HepG2 (cell line): ENCODE results near the gene IL1R1. TPM values are rescaled to one million over a fixed set of nuclear protein-coding genes. Genes with fewer than 3 reads are reported as not detected.

ENCODE experiments used
- EP300 ChIP-seq, 3 experiments: sonication (generic) in 1 of 3; formaldehyde crosslinking in 1 of 3; IDR thresholded peaks; 2 replicates each; pipeline versions ENCODE4 v1.5.1 to v1.6.1; 2011 to 2020; ENCODE audit warnings: low read depth in 2 of 3, low read length in 2 of 3, borderline replicate concordance in 1 of 3, improper control_type of control experiment in 1 of 3, mild to moderate bottlenecking in 1 of 3, missing genetic modification reagents in 1 of 3, moderate library complexity in 1 of 3
- GABPB1 ChIP-seq: IDR thresholded peaks from 2 replicates; pipeline ENCODE4 v1.6.1; 2016; ENCODE audit warnings: mild to moderate bottlenecking, missing genetic modification reagents, moderate library complexity, missing compliant biosample characterization
- MAFG ChIP-seq: sonication (generic); formaldehyde crosslinking; IDR thresholded peaks from 2 replicates; pipeline ENCODE4 v1.5.1; 2020; ENCODE audit warnings: mild to moderate bottlenecking, missing genetic modification reagents
- MATR3 ChIP-seq: sonication (generic); formaldehyde crosslinking; IDR thresholded peaks from 2 replicates; pipeline ENCODE4 v1.4.0; 2020; ENCODE audit warnings: missing genetic modification reagents
- MED8 ChIP-seq: sonication (generic); formaldehyde crosslinking; IDR thresholded peaks from 2 replicates; pipeline ENCODE4 v1.8.1; 2023; ENCODE audit warnings: mild to moderate bottlenecking, missing genetic modification reagents; ENCODE audit not compliant: insufficient replicate concordance
- NONO ChIP-seq, 2 experiments: fragments of 450-650 bp in 1 of 2; sonication (generic) in 1 of 2; formaldehyde crosslinking in 1 of 2; IDR thresholded peaks in 1 of 2; conservative IDR thresholded peaks in 1 of 2; 2 replicates each; pipeline versions ENCODE4 v1.6.1 to v1.8.0; 2017 to 2022; ENCODE audit warnings: mild to moderate bottlenecking in 1 of 2, missing genetic modification reagents in 1 of 2, moderate library complexity in 1 of 2
- PRMT3 ChIP-seq: sonication (generic); formaldehyde crosslinking; IDR thresholded peaks from 2 replicates; pipeline ENCODE4 v1.8.1; 2022; ENCODE audit warnings: low read depth, mild to moderate bottlenecking, moderate library complexity, missing genetic modification reagents, borderline replicate concordance
- REST ChIP-seq, 2 experiments: IDR thresholded peaks; 2 replicates each; pipeline ENCODE4 v1.6.1; 2011 to 2012; ENCODE audit warnings: low read length in 2 of 2, borderline replicate concordance in 1 of 2, low read depth in 1 of 2, mild to moderate bottlenecking in 1 of 2, moderate library complexity in 1 of 2
- SMC3 ChIP-seq: IDR thresholded peaks from 2 replicates; pipeline ENCODE4 v1.6.1; 2011; ENCODE audit warnings: low read length, improper control_type of control experiment
- SRSF9 ChIP-seq: fragments of 200-400 bp; formaldehyde crosslinking; IDR thresholded peaks from 2 replicates; pipeline ENCODE4 v1.6.1; 2018; ENCODE audit warnings: borderline replicate concordance, mild to moderate bottlenecking, low read depth, low read length; ENCODE audit not compliant: insufficient read depth, poor library complexity, severe bottlenecking
- ZMAT5 ChIP-seq: sonication (generic); formaldehyde crosslinking; IDR thresholded peaks from 2 replicates; pipeline ENCODE4 v1.5.0; 2020; ENCODE audit warnings: mild to moderate bottlenecking, low read depth, missing genetic modification reagents, borderline replicate concordance
- ZNF282 ChIP-seq: fragments of 450-650 bp; IDR thresholded peaks from 2 replicates; pipeline ENCODE4 v1.6.1; 2018; ENCODE audit not compliant: partially characterized antibody
- ZNF33A ChIP-seq: sonication (generic); formaldehyde crosslinking; IDR thresholded peaks from 2 replicates; pipeline ENCODE4 v1.5.1; 2020; ENCODE audit warnings: missing genetic modification reagents, mild to moderate bottlenecking, moderate library complexity, borderline replicate concordance
- ZNF362 ChIP-seq: sonication (generic); formaldehyde crosslinking; IDR thresholded peaks from 2 replicates; pipeline ENCODE4 v1.4.0; 2020; ENCODE audit warnings: missing genetic modification reagents, mild to moderate bottlenecking, borderline replicate concordance
- ZNF431 ChIP-seq: sonication (generic); formaldehyde crosslinking; IDR thresholded peaks from 2 replicates; pipeline ENCODE4 v1.9.0; 2022; ENCODE audit warnings: missing genetic modification reagents, low read depth, mild to moderate bottlenecking, borderline replicate concordance
- ZNF468 ChIP-seq: sonication (generic); formaldehyde crosslinking; IDR thresholded peaks from 2 replicates; pipeline ENCODE4 v1.8.0; 2022; ENCODE audit warnings: mild to moderate bottlenecking, moderate library complexity, missing genetic modification reagents
- ZNF841 ChIP-seq: sonication (generic); formaldehyde crosslinking; IDR thresholded peaks from 2 replicates; pipeline ENCODE4 v1.8.1; 2023; ENCODE audit warnings: missing genetic modification reagents, borderline replicate concordance
- ZSCAN20 ChIP-seq: sonication (generic); formaldehyde crosslinking; IDR thresholded peaks from 2 replicates; pipeline ENCODE4 v1.4.0; 2020; ENCODE audit warnings: missing genetic modification reagents, mild to moderate bottlenecking, borderline replicate concordance
- ZSCAN9 ChIP-seq: IDR thresholded peaks from 2 replicates; pipeline ENCODE4 v1.6.1; 2016; ENCODE audit warnings: borderline replicate concordance
- polyA plus RNA-seq, 8 experiments: library from polyadenylated mRNA; depleted of rRNA in 3 of 8; stranded (reverse) in 7 of 8; unstranded in 1 of 8; fragments of >200 nt; fragmentation: Illumina TruSeq in 4 of 8; extraction: Trizol in 4 of 8; gene quantifications; 2 replicates each; pipeline versions ENCODE4 v1.2.1 to v1.2.3, GENCODE V29; 2011 to 2016; ENCODE audit warnings: low read depth in 4 of 8, missing spikeins in 1 of 8, mixed read lengths in 1 of 8; ENCODE audit not compliant: insufficient read depth in 1 of 8
- total RNA-seq, 5 experiments: library from RNA; depleted of rRNA; stranded (reverse); fragments of >200 nt; fragmentation: Illumina TruSeq; extraction: Trizol; gene quantifications; 2 replicates each; pipeline ENCODE4 v1.2.3, GENCODE V29; 2016; ENCODE audit warnings: low read depth in 1 of 5

Gene IL1R1
- total and polyA plus RNA-seq, 2 of the 13 experiments (the other 11 are each of a cell fraction or from before 2014, with no cell fraction given), result 38.0 to 93.1 TPM

- no peak for TF ChIP-seq MED8 (CRISPR knock-in tag)
- no peak for TF ChIP-seq SMC3
- TF ChIP-seq NONO (IDR thresholded peaks at IDR 0.05), result no peak
- TF ChIP-seq NONO (CRISPR knock-in tag; conservative IDR thresholded peaks at IDR 0.05), result no peak
- no peak for TF ChIP-seq ZNF282
- no peak for TF ChIP-seq ZNF431
- no peak for TF ChIP-seq REST (IDR thresholded peaks at IDR 0.05; ENCODE audit: borderline replicate concordance in 1 of 2, low read depth in 1 of 2, low read length in 2 of 2)
- peak; percentile 39; the same call in 1 of the 2 replicates for TF ChIP-seq GABPB1 (CRISPR knock-in tag)
- no peak for TF ChIP-seq ZMAT5 (CRISPR knock-in tag)
- no peak for TF ChIP-seq ZSCAN9 (CRISPR knock-in tag)
- 0 out of 2 replicates have a peak, but pooled peaks have one; percentile 46 for TF ChIP-seq MAFG (CRISPR knock-in tag)
- TF ChIP-seq EP300 (IDR thresholded peaks at IDR 0.05; ENCODE audit: low read depth in 2 of 2, low read length in 2 of 2), result 0 out of 4 replicates have a peak, but pooled peaks of 1 of the 2 experiments have one; percentile 14
- no peak for TF ChIP-seq EP300 (CRISPR knock-in tag; IDR thresholded peaks at IDR 0.05; ENCODE audit: borderline replicate concordance)
- TF ChIP-seq ZSCAN20 (CRISPR knock-in tag), result no peak
- TF ChIP-seq PRMT3 (CRISPR knock-in tag), result no peak
- TF ChIP-seq ZNF362 (CRISPR knock-in tag), result no peak
- no peak for TF ChIP-seq MATR3 (CRISPR knock-in tag)
- TF ChIP-seq ZNF33A, result no peak
- no peak for TF ChIP-seq ZNF468
- TF ChIP-seq ZNF841, result no peak
- TF ChIP-seq SRSF9, result no peak
- TF ChIP-seq, all 625 proteins: peak for 32
Observed at GRCh38 chr2:102224824-102225739, 82.5 kb downstream of the IL1R1 start (continued).
